HG03095 (cell line): Measurements from ENCODE around the gene POLE.
"Not testable (repeated sequence)": the region's sequence is repeated elsewhere in the genome, so short reads cannot be mapped to it uniquely, and the experiment has no call there.

Source experiments
- ATAC-seq: cut with Tn5 transposase; IDR thresholded peaks from one replicate; pipeline ENCODE4 v1.9.1; 2021; ENCODE audit warnings: moderate library complexity; ENCODE audit not compliant: unreplicated experiment

Gene POLE

GRCh38 chr12:132717531-132718387 lies 30.6 kb upstream of the POLE start:
- no peak for ATAC-seq

- no peak for ATAC-seq
Observed at GRCh38 chr12:132717011-132717410, 29.9 kb upstream of the POLE start.

GRCh38 chr12:132716356-132716755 lies 29.2 kb upstream of the POLE start:
- ATAC-seq = no peak

- no peak for ATAC-seq
Observed at GRCh38 chr12:132715874-132716273, 28.7 kb upstream of the POLE start.

GRCh38 chr12:132713123-132713522 lies 26.0 kb upstream of the POLE start:
- ATAC-seq = no peak

GRCh38 chr12:132711080-132711843 lies 24.1 kb upstream of the POLE start:
- peak; percentile 10 for ATAC-seq

- ATAC-seq = peak; percentile 87
Observed at GRCh38 chr12:132710405-132711079, 23.4 kb upstream of the POLE start, which contains the start of gene PGAM5. PGAM5 (plus strand) TSS chr12:132710842; CDS start chr12:132710877, 35 bp downstream.

- peak; percentile 29 for ATAC-seq
Observed at GRCh38 chr12:132710043-132710404, 22.9 kb upstream of the POLE start.

- ATAC-seq = no peak
Observed at GRCh38 chr12:132708150-132708549, 21.0 kb upstream of the POLE start.

GRCh38 chr12:132707241-132707640 lies 20.1 kb upstream of the POLE start:
- no peak for ATAC-seq

GRCh38 chr12:132703641-132704040 lies 16.5 kb upstream of the POLE start:
- no peak for ATAC-seq

GRCh38 chr12:132702640-132703039 lies 15.5 kb upstream of the POLE start:
- no peak for ATAC-seq

GRCh38 chr12:132700212-132700822 lies 13.2 kb upstream of the POLE start:
- ATAC-seq = no peak

GRCh38 chr12:132698341-132698740 lies 11.2 kb upstream of the POLE start:
- no peak for ATAC-seq

GRCh38 chr12:132695431-132695830 lies 8.3 kb upstream of the POLE start:
- no peak for ATAC-seq

GRCh38 chr12:132694888-132695287 lies 7.7 kb upstream of the POLE start:
- not testable (repeated sequence) for ATAC-seq

- not testable (repeated sequence) for ATAC-seq
Observed at GRCh38 chr12:132692030-132692429, 4.9 kb upstream of the POLE start.

GRCh38 chr12:132690112-132690511 lies 3.0 kb upstream of the POLE start:
- ATAC-seq = no peak

GRCh38 chr12:132689227-132689626 lies 2.1 kb upstream of the POLE start:
- ATAC-seq = no peak

GRCh38 chr12:132686825-132687210 lies 324 bp downstream of the POLE start:
- peak; percentile 15 for ATAC-seq

- ATAC-seq = no peak
Observed at GRCh38 chr12:132685400-132685799, 1.7 kb downstream of the POLE start.
